Measurements from ENCODE around the gene CDR2.

GRCh38 chr16:22337045-22337444, 37.4 kb downstream of the CDR2 start:
- TF ChIP-seq POLR2A (IDR thresholded peaks at IDR 0.05) (no peak), CTCF (IDR thresholded peaks at IDR 0.05) (no peak)
